Urothelium cell line (cell line): ENCODE results near the gene RPL12.
"Not testable (repeated sequence)": the region's sequence is repeated elsewhere in the genome, so short reads cannot be mapped to it uniquely, and the experiment has no call there.

Experiments used
- DNase-seq: peaks from one replicate; pipeline ENCODE4 v3.0.0; 2011; ENCODE audit warnings: low spot score, mixed read lengths
- FAIRE-seq: peaks from 2 replicates; lab custom pipeline; 2011; peaks lifted over from hg19 to GRCh38; lab: Jason Lieb, UNC

Gene RPL12

GRCh38 chr9:127473501-127473900, 22.3 kb upstream of the RPL12 start:
- FAIRE-seq (no peak), DNase-seq (no peak)

GRCh38 chr9:127470662-127471061, 19.5 kb upstream of the RPL12 start:
- no peak for FAIRE-seq
- DNase-seq: no peak

GRCh38 chr9:127467621-127468020, 16.4 kb upstream of the RPL12 start:
- DNase-seq (no peak), FAIRE-seq (no peak)

DNA sequence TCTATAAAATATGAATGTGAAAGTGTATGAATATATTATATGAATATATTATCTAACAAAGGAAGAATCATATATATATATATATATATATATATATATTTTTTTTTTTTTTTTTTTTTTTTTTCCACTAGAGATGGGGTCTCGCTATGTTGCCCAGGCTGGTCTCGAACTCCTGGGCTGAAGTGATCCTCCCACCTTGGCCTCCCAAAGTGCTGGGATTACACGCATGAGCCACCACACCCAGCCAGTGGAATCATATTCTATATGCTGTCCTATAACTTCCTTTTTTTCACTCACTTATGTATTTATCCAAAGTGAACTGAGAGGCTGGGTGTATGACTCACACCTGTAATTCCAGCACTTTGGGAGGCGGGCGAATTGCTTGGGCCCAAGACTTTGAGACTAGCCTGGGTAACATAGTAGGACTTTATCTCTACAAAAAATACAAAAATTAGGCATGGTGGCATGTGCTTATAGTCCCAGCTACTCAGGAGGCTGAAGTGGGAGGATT, 15.3 kb upstream of the RPL12 start:
- not testable (repeated sequence) for FAIRE-seq, DNase-seq

DNA sequence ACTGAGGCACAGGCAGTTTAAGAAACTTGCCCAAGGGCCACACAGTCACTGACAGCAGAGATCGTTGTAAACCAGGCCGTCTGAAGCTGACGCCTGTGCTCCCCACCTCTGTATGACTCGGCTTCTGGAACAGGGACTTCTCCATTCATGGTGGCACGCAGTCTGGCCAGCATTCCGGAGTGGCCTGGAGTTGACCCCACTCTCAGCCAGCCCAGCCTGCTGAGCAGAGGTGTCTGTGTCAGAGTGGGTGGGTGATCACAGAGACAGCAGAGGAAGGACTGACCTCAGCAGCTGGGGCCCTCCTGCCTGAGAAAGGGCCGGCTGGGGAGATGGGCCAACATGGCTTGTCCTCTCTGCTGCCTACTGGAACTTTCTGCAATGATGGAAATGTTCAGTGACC, 12.7 kb upstream of the RPL12 start:
- FAIRE-seq (no peak), DNase-seq (no peak)

DNA sequence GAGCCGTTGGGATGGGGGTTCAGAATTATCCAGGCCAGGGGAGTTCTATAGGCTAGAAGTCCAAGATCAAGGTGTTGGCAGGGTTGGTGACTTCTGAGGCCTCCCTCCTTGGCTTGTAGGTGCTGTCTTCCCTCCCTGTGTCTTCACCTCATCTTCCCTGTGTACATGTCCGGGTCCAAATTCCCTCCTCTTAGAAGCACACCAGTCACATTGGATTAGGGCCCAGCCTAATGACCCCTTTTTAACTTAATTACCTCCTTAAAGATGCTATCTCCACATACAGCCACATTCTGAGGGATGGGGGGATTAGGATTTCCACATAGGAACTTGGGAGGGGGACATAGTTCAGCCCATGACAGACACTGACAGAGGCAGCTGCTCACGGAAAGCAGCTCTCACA, 12.2 kb upstream of the RPL12 start:
- DNase-seq (no peak), FAIRE-seq (no peak)

DNA sequence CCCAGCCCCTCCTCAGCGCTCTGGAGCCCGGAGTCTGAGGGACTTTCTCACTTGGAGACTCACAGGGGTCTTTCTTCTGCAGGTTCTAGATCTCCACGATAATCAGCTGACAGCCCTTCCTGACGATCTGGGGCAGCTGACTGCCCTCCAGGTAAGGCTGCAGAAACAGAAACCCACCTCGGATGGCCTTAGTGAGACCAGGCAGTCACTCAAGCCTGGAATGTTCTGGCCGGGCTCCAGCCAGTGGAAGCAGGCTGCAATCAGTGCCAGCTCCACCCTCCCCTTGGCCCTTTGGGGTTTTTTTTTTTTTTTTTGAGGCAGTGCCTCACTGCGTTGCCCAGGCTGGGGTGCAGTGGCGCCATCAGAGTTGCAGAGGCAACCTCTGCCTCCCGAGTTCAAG, 7.7 kb upstream of the RPL12 start:
- FAIRE-seq: no peak
- no peak for DNase-seq

DNA sequence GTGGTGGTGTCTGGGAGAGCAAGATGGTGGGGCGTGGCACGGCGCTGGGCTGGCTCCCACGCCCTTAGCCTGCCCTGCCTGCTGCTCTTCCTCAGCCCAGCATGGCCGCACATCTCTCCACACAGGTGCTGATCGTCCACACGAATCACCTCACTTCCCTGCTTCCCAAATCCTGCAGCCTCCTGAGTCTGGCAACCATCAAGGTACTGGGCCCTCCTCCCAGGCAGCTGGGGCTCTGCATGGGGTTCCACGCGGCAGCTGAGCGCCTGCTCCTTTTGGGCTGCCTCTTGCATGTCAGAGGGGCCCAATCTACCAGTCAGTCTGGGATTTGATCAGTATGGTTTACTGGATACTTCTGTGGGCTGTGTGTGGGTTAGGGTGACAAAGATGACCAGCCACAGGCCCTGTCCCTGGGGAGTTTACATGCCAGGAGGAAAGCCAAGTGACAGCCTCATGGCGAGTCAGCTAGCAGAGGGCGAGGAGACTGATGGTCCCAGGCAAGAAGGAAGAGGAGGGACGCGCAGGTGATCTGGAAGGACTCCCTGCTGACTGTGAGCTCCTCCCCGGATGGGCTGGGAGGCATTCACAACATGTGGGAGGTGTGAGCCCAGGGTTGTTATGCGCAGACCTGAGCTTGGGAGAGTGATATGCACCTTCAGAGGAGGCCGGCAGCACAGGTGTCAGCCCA, 6.1 kb upstream of the RPL12 start:
- DNase-seq (no peak), FAIRE-seq (no peak)

GRCh38 chr9:127455324-127455992, 4.3 kb upstream of the RPL12 start:
- peak; percentile 41 for DNase-seq
- FAIRE-seq: no peak

DNA sequence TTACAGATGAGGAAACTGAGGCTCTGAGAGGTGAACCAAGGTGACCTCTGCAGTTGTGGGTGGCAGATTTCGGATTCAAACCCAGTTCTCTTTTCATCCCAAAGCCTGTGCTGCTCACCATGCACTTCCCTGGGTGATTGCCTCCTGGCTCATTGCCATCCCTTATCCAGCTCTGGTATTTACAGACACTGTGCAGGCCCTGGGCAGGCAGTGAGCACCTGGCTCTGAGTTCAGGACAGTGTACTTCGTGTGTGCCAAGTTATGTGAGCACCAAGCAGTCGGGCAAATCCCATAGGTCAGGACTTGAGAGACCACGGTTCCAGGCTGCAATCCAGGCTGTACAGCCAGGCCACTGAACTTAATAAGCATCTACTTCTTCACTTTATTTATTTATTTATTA, 1.5 kb upstream of the RPL12 start:
- DNase-seq: peak; percentile 33
- no peak for FAIRE-seq

DNA sequence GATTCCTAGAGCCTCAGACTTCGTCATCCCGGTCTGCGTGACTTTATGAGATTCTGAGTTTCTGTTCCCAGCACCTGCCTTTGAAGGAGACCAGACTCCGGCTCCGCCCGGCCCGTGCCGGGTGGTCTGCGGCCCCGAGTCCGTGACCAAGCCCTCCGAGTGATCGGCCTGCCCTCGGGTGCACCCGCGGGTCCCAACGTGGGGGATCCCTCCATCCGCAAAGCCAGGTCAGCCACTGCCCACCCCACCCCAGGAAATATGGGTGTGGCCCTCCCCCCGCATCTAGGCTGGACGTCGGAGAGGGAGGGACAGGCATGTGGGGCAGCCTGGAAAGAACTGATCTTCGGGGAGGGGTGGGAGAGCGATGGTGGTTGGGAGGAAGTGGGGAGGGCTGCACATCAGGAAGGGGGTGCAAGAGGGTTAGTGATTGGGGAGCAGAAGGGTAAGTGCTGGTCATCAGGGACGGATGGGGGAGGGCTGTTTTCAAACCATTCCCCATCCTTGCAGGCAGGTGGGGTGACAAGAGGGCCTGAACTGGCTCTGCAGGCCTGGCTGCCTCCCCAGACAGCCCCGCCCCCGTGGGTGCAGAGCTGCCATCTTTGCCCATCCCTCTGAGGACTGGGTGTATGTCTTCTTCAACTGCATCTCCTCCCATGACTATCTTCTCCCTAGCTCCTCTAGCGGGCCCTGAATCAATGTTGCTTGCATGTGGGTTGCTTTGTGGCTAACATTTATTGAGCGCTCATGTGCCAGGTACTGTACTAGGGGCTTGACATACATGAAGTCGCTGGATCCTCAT, 851 bp upstream of the RPL12 start:
- DNase-seq (peak; percentile 74), FAIRE-seq (no peak)

DNA sequence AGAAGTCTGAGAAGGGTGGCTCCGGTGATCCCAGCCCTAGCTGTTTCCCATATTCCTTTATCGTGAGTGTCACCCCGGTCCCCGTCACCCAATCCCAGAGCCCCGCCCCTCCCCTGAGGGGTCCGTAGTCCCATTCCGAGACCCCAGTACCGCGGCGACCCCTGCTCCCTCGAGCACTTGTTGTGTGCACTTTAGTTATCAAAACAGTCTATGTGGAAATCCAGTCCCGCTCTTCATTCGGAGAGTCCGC, 327 bp upstream of the RPL12 start:
- no peak for DNase-seq
- no peak for FAIRE-seq

DNA sequence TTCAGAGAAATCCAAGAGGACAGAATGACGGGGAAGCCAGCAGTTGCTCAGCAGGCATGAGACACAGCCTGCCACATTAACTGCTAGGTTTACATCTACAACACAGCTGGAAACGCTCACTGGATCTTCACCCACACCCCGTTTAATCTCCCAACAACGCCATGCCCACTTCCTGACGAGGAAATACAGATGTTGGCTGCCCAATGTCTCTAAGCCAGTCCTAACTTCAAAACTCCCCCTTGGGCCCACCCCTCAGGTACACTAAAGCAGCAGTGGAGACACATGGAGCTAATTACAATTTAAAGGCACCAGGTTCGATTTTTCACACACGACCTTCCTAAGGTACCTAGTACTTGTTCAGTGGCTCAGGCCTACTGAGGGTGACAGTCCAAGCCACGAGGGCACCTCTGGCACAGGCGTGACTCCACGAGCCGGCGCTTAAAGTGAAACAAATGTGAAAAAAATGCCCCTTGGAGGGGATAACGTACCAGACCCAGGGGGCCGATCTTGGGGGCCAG, 904 bp downstream of the RPL12 start:
- FAIRE-seq: no peak
- no peak for DNase-seq

DNA sequence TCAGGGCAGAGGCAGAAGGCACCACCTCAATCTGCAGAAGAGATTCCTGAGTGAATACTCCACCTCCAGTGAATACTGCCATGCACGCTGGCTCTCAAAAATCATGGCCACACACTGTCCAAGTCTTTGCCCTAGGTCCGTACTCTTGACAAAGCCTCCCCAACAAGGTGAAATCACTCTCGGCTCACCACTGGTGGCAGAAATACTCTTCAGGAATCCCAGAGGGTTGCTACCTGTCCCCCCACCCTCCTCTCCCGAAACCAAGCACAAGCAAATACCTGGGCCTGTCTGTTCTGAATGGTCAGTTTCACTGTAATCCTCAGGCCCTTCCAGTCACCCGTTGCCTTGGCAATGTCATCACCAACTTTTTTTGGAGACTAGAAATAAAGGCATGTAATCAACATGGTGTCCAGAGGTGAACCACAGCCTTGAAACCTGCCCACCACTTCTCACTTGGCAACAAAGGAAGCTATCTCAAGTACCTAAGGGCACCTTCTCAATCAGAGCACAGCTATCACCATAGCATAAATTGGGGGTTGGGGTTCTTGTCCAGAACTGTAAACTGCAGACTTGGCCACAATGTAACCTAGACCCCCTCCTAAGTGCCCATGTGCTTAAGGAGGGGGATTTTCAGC, 1.8 kb downstream of the RPL12 start:
- FAIRE-seq (no peak), DNase-seq (no peak)

- DNase-seq (no peak), FAIRE-seq (no peak)
These were observed 2.9 kb downstream of the RPL12 start for GRCh38 chr9:127448112-127448805.

- DNase-seq: no peak
- FAIRE-seq: no peak
These were observed 3.6 kb downstream of the RPL12 start for GRCh38 chr9:127447416-127448111.

GRCh38 chr9:127446713-127447415, 4.3 kb downstream of the RPL12 start:
- FAIRE-seq: no peak
- DNase-seq: no peak

GRCh38 chr9:127445851-127446712, 5.1 kb downstream of the RPL12 start:
- FAIRE-seq (no peak), DNase-seq (no peak)
